Renal cortical epithelial cell (primary cell): ENCODE results near the gene RHOG. TPM values are rescaled to one million over a fixed set of nuclear protein-coding genes. Genes with fewer than 3 reads are reported as not detected.
"Not testable (repeated sequence)": the region's sequence is repeated elsewhere in the genome, so short reads cannot be mapped to it uniquely, and the experiment has no call there.

ENCODE experiments used
- DNase-seq: peaks from one replicate; pipeline ENCODE4 v3.0.0-alpha.2; 2011; ENCODE audit warnings: low read depth
- total RNA-seq: library from RNA; depleted of rRNA; stranded (reverse); fragments of >200 nt; gene quantifications from 2 replicates; pipeline ENCODE4 v1.2.3, GENCODE V29; 2014

RHOG gene
- total RNA-seq, 1 donor from 2014 or later, result 20.5 TPM

GRCh38 chr11:3808861-3809623 is 31.7 kb downstream of the RHOG start:
- peak; percentile 83 for DNase-seq

- DNase-seq, result peak; percentile 42
Measured at GRCh38 chr11:3807909-3808860, 32.6 kb downstream of the RHOG start, which contains the start of gene PGAP2. PGAP2 (plus strand) TSS chr11:3808560; CDS start chr11:3811260, 2,700 bp downstream.

DNA sequence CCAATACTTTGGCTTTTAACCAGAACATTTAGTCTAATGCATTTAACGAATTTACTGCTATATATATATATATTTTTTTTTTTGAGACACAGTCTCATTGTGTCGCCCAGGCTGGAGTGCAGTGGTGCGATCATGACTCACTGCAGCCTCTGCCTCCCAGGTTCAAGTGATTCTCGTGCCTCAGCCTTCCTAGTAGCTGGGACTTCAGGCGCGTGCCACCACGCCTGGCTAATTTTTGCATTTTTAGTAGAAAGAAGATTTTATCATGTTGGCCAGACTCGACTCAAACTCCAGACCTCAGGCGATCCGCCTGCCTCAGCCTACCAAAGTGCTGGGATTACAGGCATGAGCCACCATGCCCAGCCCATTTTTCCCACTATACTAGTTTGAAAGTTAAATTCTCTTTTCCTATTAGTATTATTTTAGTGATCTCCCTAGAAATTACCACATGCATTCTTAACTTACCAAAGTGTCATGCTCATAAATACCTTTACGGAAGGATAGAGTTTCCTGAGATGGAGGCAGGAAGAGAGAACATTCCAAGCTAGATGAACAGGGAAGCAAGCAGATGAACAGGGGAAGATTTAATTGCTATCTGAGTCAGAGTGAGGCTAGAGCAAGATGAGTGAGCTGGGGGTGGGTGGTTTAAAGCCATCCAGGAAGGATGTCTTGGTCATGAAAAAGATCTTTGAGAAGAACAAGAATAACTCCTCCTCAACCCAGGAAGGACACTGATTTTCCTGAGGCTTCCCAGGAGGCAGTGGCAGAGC is 36.8 kb downstream of the RHOG start:
- peak; percentile 77 for DNase-seq

GRCh38 chr11:3802011-3802790 is 38.6 kb downstream of the RHOG start:
- DNase-seq, result peak; percentile 88

DNA sequence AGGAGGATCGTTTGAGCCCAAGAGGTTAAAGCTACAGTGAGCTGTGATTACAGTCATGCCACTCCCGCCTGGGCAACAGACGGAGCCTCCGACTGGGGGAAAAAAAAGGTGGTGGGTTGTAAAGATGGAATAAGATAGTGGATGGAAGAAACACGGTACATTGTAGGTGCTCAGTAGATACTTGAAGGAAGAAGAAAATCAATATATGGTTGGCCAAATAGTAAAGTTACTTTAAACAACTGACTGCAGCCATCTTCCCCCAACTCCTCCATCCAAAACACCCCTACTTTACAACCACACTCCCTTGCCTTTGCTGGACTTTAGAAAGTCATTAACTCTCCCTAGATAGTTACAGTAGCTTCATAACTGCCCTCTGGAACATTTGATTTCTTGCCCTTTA is 40.9 kb downstream of the RHOG start:
- no peak for DNase-seq

DNA sequence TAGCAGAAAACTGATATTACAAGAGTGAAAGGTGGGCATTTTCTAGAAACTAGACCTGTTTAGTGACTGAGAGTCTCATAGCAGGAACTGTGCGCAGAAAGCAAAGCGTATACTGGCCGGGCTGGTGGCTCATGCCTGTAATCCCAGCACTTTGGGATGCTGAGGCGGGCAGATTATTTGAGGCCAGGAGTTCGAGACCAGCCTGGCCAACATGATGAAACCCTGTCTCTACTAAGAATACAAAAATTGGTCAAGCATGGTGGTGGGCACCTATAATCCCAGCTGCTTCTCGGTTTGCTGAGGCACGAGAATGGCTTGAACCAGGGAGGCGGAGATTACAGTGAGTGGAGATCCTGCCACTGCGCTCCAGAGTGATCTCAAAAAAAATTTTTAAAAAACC is 41.6 kb downstream of the RHOG start:
- DNase-seq, result no peak

- peak; percentile 98 for DNase-seq
Measured at GRCh38 chr11:3797329-3798090, 43.2 kb downstream of the RHOG start, which contains the start of gene NUP98. NUP98 (minus strand) TSS chr11:3797554; CDS start chr11:3782117, 15,437 bp downstream.

DNA sequence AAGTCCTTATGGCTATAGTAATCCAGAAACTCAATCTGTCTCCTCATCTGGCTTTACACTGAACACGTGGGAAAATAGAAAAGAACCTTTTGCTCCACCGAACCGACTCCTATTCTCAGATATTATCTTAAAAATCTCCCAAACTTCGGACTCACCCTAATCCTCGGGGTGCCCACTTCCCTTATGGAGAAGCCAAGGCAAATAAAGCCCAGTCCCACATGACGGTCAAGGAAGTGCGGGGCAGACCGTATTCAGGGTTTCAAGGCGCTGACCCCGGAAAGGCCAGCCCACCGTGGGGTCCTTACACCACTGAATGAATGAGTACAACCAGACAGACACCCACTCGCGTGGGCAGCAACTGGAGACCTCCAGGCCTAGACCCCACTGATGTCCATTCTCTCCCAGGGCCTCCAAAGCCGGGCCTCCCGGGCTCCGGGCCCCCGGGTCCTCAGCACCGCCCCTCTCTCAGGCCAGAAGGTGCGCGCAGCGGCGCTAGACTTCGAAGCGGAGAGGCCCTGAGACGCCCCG is 43.9 kb downstream of the RHOG start:
- no peak for DNase-seq

DNA sequence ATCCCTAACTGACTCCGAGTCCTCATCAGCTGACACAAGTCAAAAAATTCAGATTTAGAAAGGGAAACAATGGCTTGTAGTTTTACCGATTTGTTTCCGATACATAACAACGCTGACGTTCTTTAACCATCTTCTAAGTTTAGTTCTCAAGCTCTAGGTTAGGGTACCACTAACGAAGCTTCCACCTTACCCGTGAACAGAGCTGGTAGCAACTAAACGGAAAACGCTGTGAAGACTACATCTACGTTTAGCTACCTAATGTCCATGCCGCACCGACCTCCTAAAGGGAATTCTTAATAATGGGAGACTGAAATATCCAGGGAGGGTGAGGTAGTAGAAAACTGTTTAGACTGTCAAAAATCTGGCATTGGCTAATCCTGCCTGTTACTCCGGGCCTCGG is 44.4 kb downstream of the RHOG start:
- DNase-seq, result no peak

GRCh38 chr11:3796002-3796311 is 44.8 kb downstream of the RHOG start:
- no peak for DNase-seq

DNA sequence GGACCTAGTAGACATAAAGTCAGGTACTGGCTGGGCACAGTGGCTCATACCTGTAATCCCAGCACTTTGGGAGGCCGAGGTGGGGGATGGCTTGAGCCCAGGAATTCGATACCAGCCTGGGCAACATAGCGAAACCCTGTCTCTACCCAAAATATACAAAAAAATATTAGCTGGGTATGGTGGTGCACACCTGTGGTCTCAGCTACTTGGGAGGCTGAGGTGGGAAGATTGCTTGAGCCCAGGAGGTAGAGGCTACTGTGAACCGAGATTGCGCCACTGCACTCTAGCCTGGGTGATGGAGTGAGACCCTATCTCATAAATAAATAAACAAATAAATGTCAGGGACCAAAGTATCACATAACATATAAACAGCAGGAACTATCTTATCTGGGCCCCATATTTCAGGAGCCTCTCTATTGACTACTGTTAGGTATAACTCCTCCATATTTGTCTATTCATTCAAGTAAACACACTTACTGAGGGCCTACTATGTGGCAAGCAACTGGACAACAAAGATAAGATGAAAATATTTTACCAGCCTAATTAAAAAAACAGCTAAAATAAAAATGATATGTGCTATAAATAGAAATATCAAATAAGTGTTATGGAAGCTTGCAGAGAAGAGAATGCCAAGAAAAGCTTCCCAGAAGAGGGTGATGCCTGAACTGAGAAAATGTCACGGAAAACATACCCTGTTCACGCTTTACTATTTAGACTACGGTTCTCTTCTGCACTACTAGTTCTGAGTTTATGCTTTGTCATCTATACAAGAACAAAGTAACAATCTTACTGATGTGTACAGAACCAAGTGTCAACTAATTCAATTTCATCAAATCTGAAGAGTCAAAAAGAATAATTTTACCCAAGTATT is 45.4 kb downstream of the RHOG start:
- DNase-seq, result no peak

- not testable (repeated sequence) for DNase-seq
Measured at GRCh38 chr11:3794387-3794786, 46.4 kb downstream of the RHOG start.

DNA sequence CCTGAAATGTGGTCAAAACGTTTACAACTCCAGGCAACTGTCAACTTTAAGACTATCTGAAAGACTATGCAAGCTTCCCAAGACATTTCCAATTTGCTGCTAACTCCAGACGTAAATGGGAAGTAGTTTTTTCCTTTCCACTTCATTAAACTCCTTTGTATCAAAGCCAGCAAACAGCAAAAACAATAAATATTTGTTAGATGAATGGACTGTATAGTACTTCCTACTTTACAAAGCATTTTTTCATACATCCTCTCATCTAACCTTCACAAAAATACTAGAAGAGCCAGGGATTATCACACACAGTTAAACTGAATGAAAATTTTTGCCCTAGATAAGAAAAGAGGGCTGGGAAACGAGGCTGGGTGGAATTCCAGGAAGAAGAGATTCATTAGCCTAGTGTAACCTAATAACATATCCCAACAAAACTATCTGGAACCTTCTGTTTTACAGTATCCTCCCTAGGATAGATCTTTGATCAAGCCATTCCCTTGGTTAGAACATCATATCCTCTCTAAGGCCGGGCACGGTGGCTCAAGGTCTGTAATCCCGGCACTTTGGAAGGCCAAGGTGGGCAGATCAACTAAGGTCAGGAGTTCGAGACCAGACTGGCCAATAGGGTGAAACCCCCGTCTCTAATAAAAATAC is 53.9 kb downstream of the RHOG start:
- DNase-seq, result peak; percentile 84

GRCh38 chr11:3783611-3784010 is 57.1 kb downstream of the RHOG start:
- no peak for DNase-seq

- no peak for DNase-seq
Measured at GRCh38 chr11:3782963-3783362, 57.8 kb downstream of the RHOG start.

DNA sequence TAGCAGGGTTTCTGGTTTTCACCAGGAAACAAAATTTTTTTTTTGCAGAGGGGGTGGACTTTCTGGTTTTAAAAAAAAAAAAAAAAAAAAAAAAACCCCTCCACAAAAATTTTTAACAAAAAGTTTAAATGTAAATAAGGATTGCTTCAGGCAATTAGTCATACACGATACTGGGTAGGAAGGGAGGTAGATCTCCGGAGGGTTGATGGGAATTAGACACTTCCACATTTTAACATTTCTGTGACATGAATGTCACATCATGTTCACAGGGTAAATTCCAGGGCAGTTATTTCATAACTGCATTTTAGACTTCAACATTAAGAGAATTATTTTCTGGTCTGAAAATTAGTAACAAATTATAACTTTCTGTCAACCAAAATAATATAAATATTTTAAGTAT is 59.3 kb downstream of the RHOG start:
- DNase-seq, result no peak
